WTC11 (cell line): ENCODE results near the gene EGFL8. TPM values are rescaled to one million over a fixed set of nuclear protein-coding genes. Genes with fewer than 3 reads are reported as not detected.

Source experiments
- ATAC-seq: fragments of 200-7000 bp; cut with Tn5 transposase; 2 replicates; pipeline ENCODE4 v1.10.0; 2021; ENCODE audit warnings: mild to moderate bottlenecking, moderate library complexity
- CTCF ChIA-PET: fragments of 300-600 bp; sonication (Branson Sonifier 250); formaldehyde crosslinking; loops from one replicate; lab custom pipeline; 2021; ENCODE audit warnings: antibody characterized with exemption; lab: Charles Lee
- POLR2A ChIA-PET: fragments of 350-600 bp; sonication (Branson Sonifier 250); formaldehyde crosslinking; loops from one replicate; lab custom pipeline; 2021; ENCODE audit warnings: antibody characterized with exemption; lab: Charles Lee
- DNase-seq: peaks from one replicate; pipeline ENCODE4 v3.0.0; 2021; ENCODE audit warnings: low spot score
- H3K27ac Mint-ChIP-seq: 2 replicates; pipeline ENCODE4 v1.8.0; 2021; ENCODE audit warnings: mixed read lengths
- H3K27me3 Mint-ChIP-seq: 2 replicates; pipeline ENCODE4 v1.8.0; 2021; ENCODE audit warnings: low read depth, mild to moderate bottlenecking, moderate library complexity, mixed read lengths
- H3K36me3 Mint-ChIP-seq: 2 replicates; pipeline ENCODE4 v1.8.0; 2021; ENCODE audit warnings: mixed read lengths
- H3K4me1 Mint-ChIP-seq: 2 replicates; pipeline ENCODE4 v1.8.0; 2022; ENCODE audit warnings: mixed read lengths
- H3K4me3 Mint-ChIP-seq: 2 replicates; pipeline ENCODE4 v1.8.0; 2021; ENCODE audit warnings: mild to moderate bottlenecking, moderate library complexity, mixed read lengths
- H3K9me3 Mint-ChIP-seq: 2 replicates; pipeline ENCODE4 v1.8.0; 2021; ENCODE audit warnings: mixed read lengths
- ATF1 ChIP-seq: sonication (generic); formaldehyde crosslinking; IDR thresholded peaks from 2 replicates; pipeline ENCODE4 v1.8.1; 2023; ENCODE audit warnings: mild to moderate bottlenecking, moderate library complexity, missing genetic modification reagents
- CREB1 ChIP-seq: sonication (generic); formaldehyde crosslinking; IDR thresholded peaks from 2 replicates; pipeline ENCODE4 v1.8.0; 2023; ENCODE audit warnings: mild to moderate bottlenecking, missing genetic modification reagents
- CREM ChIP-seq: sonication (generic); formaldehyde crosslinking; IDR thresholded peaks from 2 replicates; pipeline ENCODE4 v1.8.1; 2022; ENCODE audit warnings: mild to moderate bottlenecking, missing genetic modification reagents, moderate library complexity
- FOXJ3 ChIP-seq: sonication (generic); formaldehyde crosslinking; IDR thresholded peaks from 2 replicates; pipeline ENCODE4 v1.9.0; 2021; ENCODE audit warnings: missing genetic modification reagents, mild to moderate bottlenecking, borderline replicate concordance
- FOXK1 ChIP-seq: sonication (generic); formaldehyde crosslinking; IDR thresholded peaks from 2 replicates; pipeline ENCODE4 v1.8.0; 2022; ENCODE audit warnings: mild to moderate bottlenecking, moderate library complexity, missing genetic modification reagents
- GABPB1 ChIP-seq: sonication (generic); formaldehyde crosslinking; IDR thresholded peaks from 2 replicates; pipeline ENCODE4 v1.8.1; 2023; ENCODE audit warnings: mild to moderate bottlenecking, missing genetic modification reagents
- JAZF1 ChIP-seq: fragments of 250-450 bp; sonication (Bioruptor Pico); IDR thresholded peaks from 2 replicates; pipeline ENCODE4 v1.9.0; 2021; ENCODE audit warnings: moderate library complexity, mild to moderate bottlenecking, inconsistent platforms
- NFYB ChIP-seq: sonication (generic); formaldehyde crosslinking; conservative IDR thresholded peaks from 2 replicates; pipeline ENCODE4 v1.8.0; 2022; ENCODE audit warnings: low read depth, missing genetic modification reagents
- PRDM15 ChIP-seq: sonication (generic); formaldehyde crosslinking; IDR thresholded peaks from 2 replicates; pipeline ENCODE4 v1.8.0; 2022; ENCODE audit warnings: missing genetic modification reagents
- SOX15 ChIP-seq: fragments of 250-450 bp; sonication (Bioruptor Pico); IDR thresholded peaks from 2 replicates; pipeline ENCODE4 v1.9.0; 2021; ENCODE audit warnings: mild to moderate bottlenecking
- TCF7 ChIP-seq: sonication (generic); formaldehyde crosslinking; IDR thresholded peaks from 2 replicates; pipeline ENCODE4 v1.8.0; 2022; ENCODE audit warnings: mild to moderate bottlenecking, low read depth, missing genetic modification reagents, moderate library complexity
- ZNF121 ChIP-seq: sonication (generic); formaldehyde crosslinking; IDR thresholded peaks from 2 replicates; pipeline ENCODE4 v1.8.0; 2023; ENCODE audit warnings: missing genetic modification reagents
- ZNF138 ChIP-seq: sonication (generic); formaldehyde crosslinking; conservative IDR thresholded peaks from 2 replicates; pipeline ENCODE4 v1.8.1; 2022; ENCODE audit warnings: mild to moderate bottlenecking, moderate library complexity, missing genetic modification reagents
- ZNF219 ChIP-seq: sonication (generic); formaldehyde crosslinking; IDR thresholded peaks from 2 replicates; pipeline ENCODE4 v1.8.0; 2023; ENCODE audit warnings: missing genetic modification reagents, mild to moderate bottlenecking, borderline replicate concordance
- ZNF232 ChIP-seq: sonication (generic); formaldehyde crosslinking; IDR thresholded peaks from 2 replicates; pipeline ENCODE4 v1.8.0; 2022; ENCODE audit warnings: mild to moderate bottlenecking, missing genetic modification reagents
- ZNF317 ChIP-seq: sonication (generic); formaldehyde crosslinking; IDR thresholded peaks from 2 replicates; pipeline ENCODE4 v1.8.1; 2023; ENCODE audit warnings: low read depth, mild to moderate bottlenecking, moderate library complexity, missing genetic modification reagents, borderline replicate concordance
- ZNF425 ChIP-seq: fragments of 250-450 bp; sonication (Bioruptor Pico); conservative IDR thresholded peaks from 2 replicates; pipeline ENCODE4 v1.9.0; 2021; ENCODE audit warnings: mild to moderate bottlenecking
- total RNA-seq: library from RNA; stranded (reverse); gene quantifications from 3 replicates; pipeline ENCODE4 v1.2.3, GENCODE V29; 2021
- TF ChIP-seq, protein P1 (sequence below): fragments of 200-600 bp; IDR thresholded peaks from 2 replicates; pipeline ENCODE4 v1.8.0; 2022; ENCODE audit warnings: antibody characterized with exemption
- TF ChIP-seq, protein P2 (sequence below): fragments of 250-450 bp; sonication (Bioruptor Pico); IDR thresholded peaks from 2 replicates; pipeline ENCODE4 v1.9.0; 2021; ENCODE audit warnings: moderate library complexity, mild to moderate bottlenecking, inconsistent platforms, borderline replicate concordance

The EGFL8 gene
- total RNA-seq, 1 experiment from 2014 or later: 17.5 TPM

GRCh38 chr6:32114796-32115195, 49.6 kb upstream of the EGFL8 start:
- Mint-ChIP-seq H3K4me1 (0 out of 2 replicates have a peak, but pooled peaks cover 1% of the 10 kb centered on the region), H3K36me3 (peaks cover 11% of the 10 kb centered on the region; the same call in 1 of the 2 replicates), H3K4me3 (no peak overlapping the region), H3K9me3 (no peaks in the 10 kb centered on the region), H3K27ac (0 out of 2 replicates have a peak overlapping the region, but pooled peaks have one; percentile 45), H3K27me3 (no peaks in the 10 kb centered on the region; the same call in 1 of the 2 replicates)
- ATAC-seq (no peak), DNase-seq (no peak)
- POLR2A ChIA-PET: no interaction called here
- CTCF ChIA-PET: interaction anchor here (0.7 to 6.3 kb wide), 5 partner anchors 11 to 68 kb away, joined by 3 to 38 read pairs (median 3); partner anchors contain the start of gene ATF6B
- TF ChIP-seq GABPB1: no peak

DNA sequence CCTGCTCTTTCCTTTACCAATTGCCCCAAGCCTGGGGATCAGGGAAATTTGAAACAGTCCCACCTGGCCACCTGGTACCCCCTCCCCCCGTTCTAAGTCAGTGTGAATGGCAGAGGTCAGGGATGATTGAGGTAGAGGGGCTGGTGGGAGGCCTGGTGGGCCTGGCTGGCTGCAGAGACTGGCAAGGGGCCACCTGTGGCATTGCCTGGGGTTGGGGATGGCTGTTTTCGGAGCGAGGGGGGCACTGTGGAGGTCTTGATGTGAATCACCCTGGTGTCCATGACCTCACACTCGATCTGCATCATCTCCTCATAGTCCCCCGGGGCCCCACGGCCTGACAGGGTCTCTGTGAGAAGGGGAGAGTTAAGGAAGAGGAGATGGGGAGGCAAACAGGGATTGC, 48.8 kb upstream of the EGFL8 start:
- ChIA-PET CTCF (interaction anchor here (4.9 to 6.3 kb wide), 2 partner anchors 27 to 50 kb away, joined by 38 to 47 read pairs; partner anchors contain the start of gene EGFL8), POLR2A (no interaction called here)
- DNase-seq (no peak), ATAC-seq (no peak)
- Mint-ChIP-seq H3K36me3 (peaks cover 13% of the 10 kb centered on the region), H3K4me3 (no peak overlapping the region), H3K27ac (no peak overlapping the region), H3K4me1 (no peaks in the 10 kb centered on the region), H3K9me3 (no peaks in the 10 kb centered on the region), H3K27me3 (no peaks in the 10 kb centered on the region; the same call in 1 of the 2 replicates)
- TF ChIP-seq FOXJ3 (CRISPR knock-in tag) (no peak), ZNF138 (CRISPR knock-in tag) (no peak), NFYB (no peak), ZNF232 (CRISPR knock-in tag) (no peak), CREB1 (CRISPR knock-in tag) (no peak), SOX15 (CRISPR knock-in tag) (no peak)

DNA sequence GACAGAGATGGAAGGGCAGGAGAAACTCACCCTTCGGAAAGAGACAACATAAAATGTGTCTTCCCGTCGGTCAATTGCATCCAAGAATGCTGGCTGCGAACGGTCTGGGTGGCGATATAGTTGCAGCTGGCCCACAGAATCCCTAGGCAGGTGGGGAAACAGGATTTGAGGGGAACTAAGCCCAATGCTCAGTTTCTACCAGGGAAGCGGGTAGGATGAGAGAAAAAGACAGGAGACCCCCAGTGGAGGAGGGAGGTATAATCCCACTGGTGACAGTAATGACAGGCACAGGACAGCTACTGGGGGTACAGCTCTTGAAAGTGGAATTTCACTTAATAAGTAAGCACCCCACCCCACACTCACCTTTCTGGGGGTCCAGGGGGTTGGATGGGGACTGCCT, 47.7 kb upstream of the EGFL8 start:
- DNase-seq: no peak
- TF ChIP-seq JAZF1 (CRISPR knock-in tag) (no peak), NFYB (no peak), ZNF425 (CRISPR knock-in tag) (no peak), CREM (CRISPR knock-in tag) (no peak), ZNF317 (CRISPR knock-in tag) (no peak), TCF7 (no peak)
- TF ChIP-seq, protein P1, sequence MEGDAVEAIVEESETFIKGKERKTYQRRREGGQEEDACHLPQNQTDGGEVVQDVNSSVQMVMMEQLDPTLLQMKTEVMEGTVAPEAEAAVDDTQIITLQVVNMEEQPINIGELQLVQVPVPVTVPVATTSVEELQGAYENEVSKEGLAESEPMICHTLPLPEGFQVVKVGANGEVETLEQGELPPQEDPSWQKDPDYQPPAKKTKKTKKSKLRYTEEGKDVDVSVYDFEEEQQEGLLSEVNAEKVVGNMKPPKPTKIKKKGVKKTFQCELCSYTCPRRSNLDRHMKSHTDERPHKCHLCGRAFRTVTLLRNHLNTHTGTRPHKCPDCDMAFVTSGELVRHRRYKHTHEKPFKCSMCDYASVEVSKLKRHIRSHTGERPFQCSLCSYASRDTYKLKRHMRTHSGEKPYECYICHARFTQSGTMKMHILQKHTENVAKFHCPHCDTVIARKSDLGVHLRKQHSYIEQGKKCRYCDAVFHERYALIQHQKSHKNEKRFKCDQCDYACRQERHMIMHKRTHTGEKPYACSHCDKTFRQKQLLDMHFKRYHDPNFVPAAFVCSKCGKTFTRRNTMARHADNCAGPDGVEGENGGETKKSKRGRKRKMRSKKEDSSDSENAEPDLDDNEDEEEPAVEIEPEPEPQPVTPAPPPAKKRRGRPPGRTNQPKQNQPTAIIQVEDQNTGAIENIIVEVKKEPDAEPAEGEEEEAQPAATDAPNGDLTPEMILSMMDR: peak; percentile 47; the same call in 1 of the 2 replicates
- no peak overlapping the region; the same call in 1 of the 2 replicates for H3K27ac Mint-ChIP-seq

DNA sequence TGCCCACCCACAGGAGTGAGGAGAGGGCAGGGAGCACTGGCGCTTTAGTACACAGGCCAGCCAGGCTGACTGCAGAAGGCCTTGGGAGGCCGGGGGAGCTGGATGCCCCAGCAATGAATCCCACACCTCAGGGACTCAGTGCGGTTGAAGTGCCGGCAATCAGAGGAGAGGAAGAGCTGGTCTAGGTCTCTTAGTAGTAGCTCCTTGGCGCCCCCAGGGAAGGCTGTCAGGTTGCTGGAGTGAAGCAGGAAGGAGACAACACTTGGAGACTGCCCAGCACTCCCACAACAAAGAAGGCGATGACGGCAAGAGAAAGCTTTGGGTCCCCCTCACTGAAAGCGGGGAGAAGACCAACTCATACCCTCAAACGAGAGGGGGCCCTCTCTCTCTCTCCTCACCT, 46.9 kb upstream of the EGFL8 start:
- no peaks in the 10 kb centered on the region for H3K9me3 Mint-ChIP-seq
- no peaks in the 10 kb centered on the region for H3K27me3 Mint-ChIP-seq
- no peak overlapping the region for H3K4me3 Mint-ChIP-seq
- H3K36me3 Mint-ChIP-seq: peaks cover 27% of the 10 kb centered on the region
- DNase-seq: no peak
- ChIA-PET CTCF (interaction anchor here (0.6 to 6.3 kb wide), 25 partner anchors 9 to 219 kb away, joined by 3 to 63 read pairs (median 4); partner anchors contain the start of genes AGPAT1, ATF6B, EGFL8 and FKBPL), POLR2A (interaction anchor here (1.0 kb wide), 1 partner anchor 78 kb away, joined by 3 read pairs; no protein-coding TSS in a partner anchor)
- no peak overlapping the region for H3K27ac Mint-ChIP-seq
- H3K4me1 Mint-ChIP-seq: no peaks in the 10 kb centered on the region
- no peak for ATAC-seq
- TF ChIP-seq CREM (CRISPR knock-in tag) (no peak), FOXK1 (CRISPR knock-in tag) (no peak), ZNF317 (CRISPR knock-in tag) (no peak), ZNF219 (no peak), PRDM15 (CRISPR knock-in tag) (no peak), ATF1 (CRISPR knock-in tag) (no peak), ZNF121 (CRISPR knock-in tag) (no peak)
- TF ChIP-seq, protein P2, sequence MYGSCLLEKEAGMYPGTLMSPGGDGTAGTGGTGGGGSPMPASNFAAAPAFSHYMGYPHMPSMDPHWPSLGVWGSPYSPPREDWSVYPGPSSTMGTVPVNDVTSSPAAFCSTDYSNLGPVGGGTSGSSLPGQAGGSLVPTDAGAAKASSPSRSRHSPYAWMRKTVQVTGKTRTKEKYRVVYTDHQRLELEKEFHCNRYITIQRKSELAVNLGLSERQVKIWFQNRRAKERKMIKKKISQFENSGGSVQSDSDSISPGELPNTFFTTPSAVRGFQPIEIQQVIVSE (CRISPR knock-in tag): no peak

More for the DNA sequence above, 47.7 kb upstream of the EGFL8 start:
- ChIA-PET POLR2A (interaction anchor here (1.0 kb wide), 1 partner anchor 79 kb away, joined by 3 read pairs; no protein-coding TSS in a partner anchor), CTCF (interaction anchor here (0.9 to 6.3 kb wide), 20 partner anchors 10 to 128 kb away, joined by 3 to 63 read pairs (median 4); partner anchors contain the start of genes AGPAT1, ATF6B, EGFL8 and FKBPL)
- Mint-ChIP-seq H3K4me3 (no peak overlapping the region), H3K27me3 (no peaks in the 10 kb centered on the region; the same call in 1 of the 2 replicates), H3K36me3 (peaks cover 21% of the 10 kb centered on the region), H3K4me1 (no peaks in the 10 kb centered on the region), H3K9me3 (no peaks in the 10 kb centered on the region)
- peak; percentile 12; the same call in 1 of the 2 replicates for ATAC-seq
